C4-2B (cell line): Measurements from ENCODE around the gene IL36B.

Source experiments
- ZFX ChIP-seq: fragments of 450-650 bp; IDR thresholded peaks from 2 replicates; pipeline ENCODE4 v1.6.1; 2017
- TF ChIP-seq, protein P1 (sequence below): fragments of 450-650 bp; conservative IDR thresholded peaks from 2 replicates; pipeline ENCODE4 v1.5.1; 2017; ENCODE audit warnings: mild to moderate bottlenecking

GRCh38 chr2:113007250-113007649 is 45.4 kb downstream of the IL36B start:
- TF ChIP-seq, protein P1, sequence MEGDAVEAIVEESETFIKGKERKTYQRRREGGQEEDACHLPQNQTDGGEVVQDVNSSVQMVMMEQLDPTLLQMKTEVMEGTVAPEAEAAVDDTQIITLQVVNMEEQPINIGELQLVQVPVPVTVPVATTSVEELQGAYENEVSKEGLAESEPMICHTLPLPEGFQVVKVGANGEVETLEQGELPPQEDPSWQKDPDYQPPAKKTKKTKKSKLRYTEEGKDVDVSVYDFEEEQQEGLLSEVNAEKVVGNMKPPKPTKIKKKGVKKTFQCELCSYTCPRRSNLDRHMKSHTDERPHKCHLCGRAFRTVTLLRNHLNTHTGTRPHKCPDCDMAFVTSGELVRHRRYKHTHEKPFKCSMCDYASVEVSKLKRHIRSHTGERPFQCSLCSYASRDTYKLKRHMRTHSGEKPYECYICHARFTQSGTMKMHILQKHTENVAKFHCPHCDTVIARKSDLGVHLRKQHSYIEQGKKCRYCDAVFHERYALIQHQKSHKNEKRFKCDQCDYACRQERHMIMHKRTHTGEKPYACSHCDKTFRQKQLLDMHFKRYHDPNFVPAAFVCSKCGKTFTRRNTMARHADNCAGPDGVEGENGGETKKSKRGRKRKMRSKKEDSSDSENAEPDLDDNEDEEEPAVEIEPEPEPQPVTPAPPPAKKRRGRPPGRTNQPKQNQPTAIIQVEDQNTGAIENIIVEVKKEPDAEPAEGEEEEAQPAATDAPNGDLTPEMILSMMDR = no peak
- no peak for TF ChIP-seq ZFX
